ENCODE results near the gene TRPC6. TPM values are rescaled to one million over a fixed set of nuclear protein-coding genes. Genes with fewer than 3 reads are reported as not detected.

The TRPC6 gene
- total RNA-seq, 4 donors from 2014 or later = 55.5 to 77.3 (median 65.8) TPM

GRCh38 chr11:101521821-101522220, 62.0 kb downstream of the TRPC6 start:
- Histone ChIP-seq H3K4me3 (no peak overlapping the region), H3K9me3 (no peaks in the 10 kb centered on the region), H3K36me3 (no peaks in the 10 kb centered on the region), H3K4me1 (peaks cover 0 to under 1% (median 0%) of the 10 kb centered on the region in 4 donors), H3K27me3 (no peaks in the 10 kb centered on the region), H3K27ac (replicated peaks in 1 of 4) (no peak overlapping the region)
- no peak for TF ChIP-seq POLR2A (IDR thresholded peaks at IDR 0.05; ENCODE audit: low read depth)
- no peak for TF ChIP-seq CTCF (IDR thresholded peaks at IDR 0.05)
- no peak for TF ChIP-seq EP300 (IDR thresholded peaks at IDR 0.05)
- no peak for TF ChIP-seq POLR2AphosphoS5 (IDR thresholded peaks at IDR 0.05)
- WGBS = 95% methylated on average over 2 of the region's 2 CpGs
- DNase-seq (ENCODE audit: extremely low spot score) = no peak
- intact Hi-C loops (cut with DNase I) = no loop called here

- no peaks in the 10 kb centered on the region for H3K9me3 ChIP-seq
- TF ChIP-seq CTCF (IDR thresholded peaks at IDR 0.05) = no peak
- no peak for TF ChIP-seq EP300 (IDR thresholded peaks at IDR 0.05)
- no peak for TF ChIP-seq POLR2A (IDR thresholded peaks at IDR 0.05; ENCODE audit: low read depth)
- TF ChIP-seq POLR2AphosphoS5 (IDR thresholded peaks at IDR 0.05) = no peak
- no peaks in the 10 kb centered on the region for H3K27me3 ChIP-seq
- intact Hi-C loops (cut with DNase I) = no loop called here
- no peak overlapping the region for H3K27ac ChIP-seq (replicated peaks in 1 of 4)
- peaks cover 0 to 13% (median 0%) of the 10 kb centered on the region in 4 donors for H3K4me1 ChIP-seq
- no peaks in the 10 kb centered on the region for H3K36me3 ChIP-seq
- H3K4me3 ChIP-seq = no peak overlapping the region
- no peak for DNase-seq (ENCODE audit: extremely low spot score)
- WGBS = 39% methylated on average over 3 of the region's 3 CpGs
These were observed 67.3 kb downstream of the TRPC6 start for GRCh38 chr11:101516546-101516945.

GRCh38 chr11:101511065-101511464, 72.7 kb downstream of the TRPC6 start:
- no peaks in the 10 kb centered on the region for H3K9me3 ChIP-seq
- H3K27ac ChIP-seq (replicated peaks in 1 of 4) = no peak overlapping the region
- H3K27me3 ChIP-seq = no peaks in the 10 kb centered on the region
- H3K4me1 ChIP-seq = peaks cover 0 to 9% (median 0%) of the 10 kb centered on the region in 4 donors
- TF ChIP-seq POLR2A (IDR thresholded peaks at IDR 0.05; ENCODE audit: low read depth) (no peak), CTCF (IDR thresholded peaks at IDR 0.05) (no peak), POLR2AphosphoS5 (IDR thresholded peaks at IDR 0.05) (no peak), EP300 (IDR thresholded peaks at IDR 0.05) (no peak)
- intact Hi-C loops (cut with DNase I) = no loop called here
- no peak overlapping the region for H3K4me3 ChIP-seq
- no peaks in the 10 kb centered on the region for H3K36me3 ChIP-seq
- no peak for DNase-seq (ENCODE audit: extremely low spot score)
- 73% methylated on average over 1 of the region's 1 CpG for WGBS

GRCh38 chr11:101510591-101510990, 73.2 kb downstream of the TRPC6 start:
- Histone ChIP-seq H3K4me1 (peaks cover 0 to 9% (median 0%) of the 10 kb centered on the region in 4 donors), H3K4me3 (no peak overlapping the region), H3K36me3 (no peaks in the 10 kb centered on the region), H3K27me3 (no peaks in the 10 kb centered on the region), H3K9me3 (no peaks in the 10 kb centered on the region), H3K27ac (replicated peaks in 1 of 4) (no peak overlapping the region)
- intact Hi-C loops (cut with DNase I) = no loop called here
- 90% methylated on average over 1 of the region's 1 CpG for WGBS
- no peak for DNase-seq (ENCODE audit: extremely low spot score)
- TF ChIP-seq POLR2AphosphoS5 (IDR thresholded peaks at IDR 0.05) (no peak), EP300 (IDR thresholded peaks at IDR 0.05) (no peak), POLR2A (IDR thresholded peaks at IDR 0.05; ENCODE audit: low read depth) (no peak), CTCF (IDR thresholded peaks at IDR 0.05) (no peak)

- 0% methylated on average over 1 of the region's 1 CpG for WGBS
- intact Hi-C loops (cut with DNase I) = no loop called here
- Histone ChIP-seq H3K27ac (replicated peaks in 1 of 4) (no peak overlapping the region), H3K9me3 (no peaks in the 10 kb centered on the region), H3K36me3 (no peaks in the 10 kb centered on the region), H3K4me1 (peaks cover 0 to 9% (median 0%) of the 10 kb centered on the region in 4 donors), H3K4me3 (no peak overlapping the region), H3K27me3 (no peaks in the 10 kb centered on the region)
- no peak for DNase-seq (ENCODE audit: extremely low spot score)
- TF ChIP-seq CTCF (IDR thresholded peaks at IDR 0.05) = no peak
- no peak for TF ChIP-seq POLR2A (IDR thresholded peaks at IDR 0.05; ENCODE audit: low read depth)
- no peak for TF ChIP-seq EP300 (IDR thresholded peaks at IDR 0.05)
- no peak for TF ChIP-seq POLR2AphosphoS5 (IDR thresholded peaks at IDR 0.05)
These were observed 73.9 kb downstream of the TRPC6 start for GRCh38 chr11:101509922-101510321.

Data from esophagus muscularis mucosa (tissue), 4 donors.